GM19468 (cell line): Measurements from ENCODE around the gene GCKR.

Source experiments
- ATAC-seq: cut with Tn5 transposase; IDR thresholded peaks from one replicate; pipeline ENCODE4 v1.9.1; 2021; ENCODE audit warnings: mild to moderate bottlenecking, moderate library complexity, moderate number of reproducible peaks; ENCODE audit not compliant: unreplicated experiment; ENCODE audit errors: extremely low read depth

The GCKR gene

GRCh38 chr2:27571197-27571596 lies 74.6 kb downstream of the GCKR start:
- no peak for ATAC-seq

- no peak for ATAC-seq
These were observed 75.0 kb downstream of the GCKR start for GRCh38 chr2:27571681-27572080.

- ATAC-seq = no peak
These were observed 75.8 kb downstream of the GCKR start for GRCh38 chr2:27572439-27572838.

GRCh38 chr2:27572998-27573429 lies 76.4 kb downstream of the GCKR start:
- no peak for ATAC-seq
